OCI-M1 (cell line): Measurements from ENCODE around the gene MRPL1.

Experiments used
- DNase-seq: peaks from one replicate; lab custom pipeline; 2025; lab: John Stamatoyannopoulos, UW

MRPL1 gene

GRCh38 chr4:77862478-77863216, at the start of gene MRPL1:
Gene MRPL1 (plus strand): TSS chr4:77862830. CDS start chr4:77862849, 19 bp downstream.
- peak; percentile 97 for DNase-seq

GRCh38 chr4:77815636-77816035, 47.0 kb upstream of the MRPL1 start:
- DNase-seq, result no peak

- no peak for DNase-seq
These were observed 46.1 kb upstream of the MRPL1 start for GRCh38 chr4:77816546-77816945.

- DNase-seq, result peak; percentile 71
These were observed 45.1 kb upstream of the MRPL1 start for GRCh38 chr4:77817304-77818072.

- DNase-seq, result peak; percentile 92
These were observed 44.5 kb upstream of the MRPL1 start for GRCh38 chr4:77818073-77818601.

- DNase-seq, result peak; percentile 78
These were observed 43.8 kb upstream of the MRPL1 start, which contains the start of gene CNOT6L for GRCh38 chr4:77818602-77819403. Gene CNOT6L (minus strand): TSS chr4:77819368. CDS start chr4:77819308, 60 bp downstream.

- no peak for DNase-seq
These were observed 43.2 kb upstream of the MRPL1 start for GRCh38 chr4:77819404-77819842.

GRCh38 chr4:77819843-77820648, 42.6 kb upstream of the MRPL1 start:
- peak; percentile 95 for DNase-seq

- DNase-seq, result peak; percentile 61
These were observed 41.7 kb upstream of the MRPL1 start for GRCh38 chr4:77820649-77821561.

GRCh38 chr4:77821775-77822174, 40.9 kb upstream of the MRPL1 start:
- DNase-seq, result peak; percentile 24

GRCh38 chr4:77826275-77826674, 36.4 kb upstream of the MRPL1 start:
- no peak for DNase-seq

GRCh38 chr4:77827343-77827742, 35.3 kb upstream of the MRPL1 start:
- DNase-seq, result no peak

GRCh38 chr4:77833126-77833724, 29.4 kb upstream of the MRPL1 start:
- no peak for DNase-seq

GRCh38 chr4:77834403-77834802, 28.2 kb upstream of the MRPL1 start:
- DNase-seq, result no peak

GRCh38 chr4:77843628-77844027, 19.0 kb upstream of the MRPL1 start:
- peak; percentile 13 for DNase-seq

- no peak for DNase-seq
These were observed 18.3 kb upstream of the MRPL1 start for GRCh38 chr4:77844363-77844762.

GRCh38 chr4:77845400-77845799, 17.2 kb upstream of the MRPL1 start:
- no peak for DNase-seq

GRCh38 chr4:77845929-77846328, 16.7 kb upstream of the MRPL1 start:
- DNase-seq, result no peak

- no peak for DNase-seq
These were observed 14.1 kb upstream of the MRPL1 start for GRCh38 chr4:77848508-77848907.
